Measurements from ENCODE around the gene CLUH. TPM values are rescaled to one million over a fixed set of nuclear protein-coding genes. Genes with fewer than 3 reads are reported as not detected.
"Not testable (repeated sequence)": the region's sequence is repeated elsewhere in the genome, so short reads cannot be mapped to it uniquely, and the experiment has no call there.

The CLUH gene
- total RNA-seq, 2 experiments from 2014 or later = 162 to 171 TPM

GRCh38 chr17:2700030-2700490, 11.5 kb downstream of the CLUH start:
- Mint-ChIP-seq H3K36me3 (peaks cover 9% of the 10 kb centered on the region), H3K4me1 (no peaks in the 10 kb centered on the region), H3K27ac (no peak overlapping the region), H3K27me3 (no peaks in the 10 kb centered on the region), H3K9me3 (no peaks in the 10 kb centered on the region), H3K4me3 (no peak overlapping the region)
- no peak for DNase-seq

GRCh38 chr17:2699216-2699805, 12.3 kb downstream of the CLUH start:
- H3K4me1 Mint-ChIP-seq, H3K9me3 Mint-ChIP-seq, H3K36me3 Mint-ChIP-seq, H3K27me3 Mint-ChIP-seq, H3K4me3 Mint-ChIP-seq, H3K27ac Mint-ChIP-seq, DNase-seq: not testable (repeated sequence)

- Mint-ChIP-seq H3K27ac (no peak overlapping the region), H3K36me3 (peaks cover 8% of the 10 kb centered on the region), H3K4me1 (no peaks in the 10 kb centered on the region), H3K4me3 (no peak overlapping the region), H3K27me3 (no peaks in the 10 kb centered on the region), H3K9me3 (no peaks in the 10 kb centered on the region)
- no peak for DNase-seq
Measured at GRCh38 chr17:2697611-2698162, 13.9 kb downstream of the CLUH start.

GRCh38 chr17:2695961-2696760, 15.4 kb downstream of the CLUH start:
- no peaks in the 10 kb centered on the region for H3K27me3 Mint-ChIP-seq
- DNase-seq = no peak
- H3K4me1 Mint-ChIP-seq = no peaks in the 10 kb centered on the region
- peaks cover 7% of the 10 kb centered on the region for H3K36me3 Mint-ChIP-seq
- H3K27ac Mint-ChIP-seq = no peak overlapping the region
- H3K4me3 Mint-ChIP-seq = no peak overlapping the region
- no peaks in the 10 kb centered on the region for H3K9me3 Mint-ChIP-seq

GRCh38 chr17:2695243-2695960, 16.2 kb downstream of the CLUH start:
- no peak for DNase-seq
- no peaks in the 10 kb centered on the region for H3K9me3 Mint-ChIP-seq
- peaks cover 7% of the 10 kb centered on the region for H3K36me3 Mint-ChIP-seq
- no peak overlapping the region for H3K4me3 Mint-ChIP-seq
- no peaks in the 10 kb centered on the region for H3K27me3 Mint-ChIP-seq
- no peak overlapping the region for H3K27ac Mint-ChIP-seq
- H3K4me1 Mint-ChIP-seq = no peaks in the 10 kb centered on the region

GRCh38 chr17:2694381-2695242, 17.0 kb downstream of the CLUH start:
- no peak for DNase-seq
- H3K4me3 Mint-ChIP-seq = no peak overlapping the region
- H3K9me3 Mint-ChIP-seq = no peaks in the 10 kb centered on the region
- no peak overlapping the region for H3K27ac Mint-ChIP-seq
- H3K27me3 Mint-ChIP-seq = no peaks in the 10 kb centered on the region
- peaks cover 7% of the 10 kb centered on the region for H3K36me3 Mint-ChIP-seq
- H3K4me1 Mint-ChIP-seq = no peaks in the 10 kb centered on the region

- Mint-ChIP-seq H3K4me3 (no peak overlapping the region), H3K36me3 (peaks cover 7% of the 10 kb centered on the region), H3K27ac (no peak overlapping the region), H3K27me3 (no peaks in the 10 kb centered on the region), H3K9me3 (no peaks in the 10 kb centered on the region), H3K4me1 (no peaks in the 10 kb centered on the region)
- DNase-seq = no peak
Measured at GRCh38 chr17:2693561-2694380, 17.8 kb downstream of the CLUH start.

- no peak overlapping the region for H3K4me3 Mint-ChIP-seq
- no peaks in the 10 kb centered on the region for H3K9me3 Mint-ChIP-seq
- H3K36me3 Mint-ChIP-seq = no peaks in the 10 kb centered on the region
- peaks cover 4% of the 10 kb centered on the region for H3K4me1 Mint-ChIP-seq
- no peaks in the 10 kb centered on the region for H3K27me3 Mint-ChIP-seq
- H3K27ac Mint-ChIP-seq = no peak overlapping the region
- no peak for DNase-seq
Measured at GRCh38 chr17:2692781-2693135, 18.8 kb downstream of the CLUH start.

GRCh38 chr17:2691965-2692780, 19.4 kb downstream of the CLUH start:
- Mint-ChIP-seq H3K4me1 (peaks cover 5% of the 10 kb centered on the region), H3K9me3 (no peaks in the 10 kb centered on the region), H3K27me3 (no peaks in the 10 kb centered on the region), H3K4me3 (no peak overlapping the region), H3K27ac (no peak overlapping the region), H3K36me3 (no peaks in the 10 kb centered on the region)
- DNase-seq = no peak

GRCh38 chr17:2691069-2691871, 20.3 kb downstream of the CLUH start:
- DNase-seq = no peak
- Mint-ChIP-seq H3K27ac (no peak overlapping the region), H3K27me3 (no peaks in the 10 kb centered on the region), H3K9me3 (no peaks in the 10 kb centered on the region), H3K36me3 (no peaks in the 10 kb centered on the region), H3K4me3 (no peak overlapping the region), H3K4me1 (peaks cover 5% of the 10 kb centered on the region)

GRCh38 chr17:2690165-2691068, 21.1 kb downstream of the CLUH start:
- H3K9me3 Mint-ChIP-seq = no peaks in the 10 kb centered on the region
- no peak overlapping the region for H3K27ac Mint-ChIP-seq
- DNase-seq = no peak
- no peaks in the 10 kb centered on the region for H3K36me3 Mint-ChIP-seq
- peaks cover 5% of the 10 kb centered on the region for H3K4me1 Mint-ChIP-seq
- H3K27me3 Mint-ChIP-seq = no peaks in the 10 kb centered on the region
- H3K4me3 Mint-ChIP-seq = no peak overlapping the region

Measured in activated naive CD8-positive, alpha-beta T cell treated with anti-CD3 and anti-CD28 coated beads for 36 hours (primary cell).